HL-60 (cell line): ENCODE measurements around the gene KCNJ9.
A peak's percentile ranks its signal among the peaks of the same experiment; 100 is the strongest.

Experiments
- CTCF ChIP-seq: IDR thresholded peaks from one replicate; pipeline ENCODE4 v1.5.1; 2011; ENCODE audit warnings: low read length, control low read depth, inconsistent platforms; ENCODE audit not compliant: insufficient read depth
- POLR2AphosphoS5 ChIP-seq: IDR thresholded peaks from 2 replicates; pipeline ENCODE4 v1.6.1; 2012; ENCODE audit warnings: low read depth
- SPI1 ChIP-seq: IDR thresholded peaks from 2 replicates; pipeline ENCODE4 v1.6.1; 2012; ENCODE audit warnings: low read depth, mild to moderate bottlenecking, borderline replicate concordance
- TF ChIP-seq, protein P1 (sequence below): IDR thresholded peaks from 2 replicates; pipeline ENCODE4 v1.6.1; 2012; ENCODE audit warnings: low read depth; ENCODE audit not compliant: insufficient replicate concordance

GRCh38 chr1:160091666-160092223 lies 10.4 kb downstream of the KCNJ9 start:
- TF ChIP-seq CTCF: no peak
- no peak for TF ChIP-seq POLR2AphosphoS5
- TF ChIP-seq, protein P1, sequence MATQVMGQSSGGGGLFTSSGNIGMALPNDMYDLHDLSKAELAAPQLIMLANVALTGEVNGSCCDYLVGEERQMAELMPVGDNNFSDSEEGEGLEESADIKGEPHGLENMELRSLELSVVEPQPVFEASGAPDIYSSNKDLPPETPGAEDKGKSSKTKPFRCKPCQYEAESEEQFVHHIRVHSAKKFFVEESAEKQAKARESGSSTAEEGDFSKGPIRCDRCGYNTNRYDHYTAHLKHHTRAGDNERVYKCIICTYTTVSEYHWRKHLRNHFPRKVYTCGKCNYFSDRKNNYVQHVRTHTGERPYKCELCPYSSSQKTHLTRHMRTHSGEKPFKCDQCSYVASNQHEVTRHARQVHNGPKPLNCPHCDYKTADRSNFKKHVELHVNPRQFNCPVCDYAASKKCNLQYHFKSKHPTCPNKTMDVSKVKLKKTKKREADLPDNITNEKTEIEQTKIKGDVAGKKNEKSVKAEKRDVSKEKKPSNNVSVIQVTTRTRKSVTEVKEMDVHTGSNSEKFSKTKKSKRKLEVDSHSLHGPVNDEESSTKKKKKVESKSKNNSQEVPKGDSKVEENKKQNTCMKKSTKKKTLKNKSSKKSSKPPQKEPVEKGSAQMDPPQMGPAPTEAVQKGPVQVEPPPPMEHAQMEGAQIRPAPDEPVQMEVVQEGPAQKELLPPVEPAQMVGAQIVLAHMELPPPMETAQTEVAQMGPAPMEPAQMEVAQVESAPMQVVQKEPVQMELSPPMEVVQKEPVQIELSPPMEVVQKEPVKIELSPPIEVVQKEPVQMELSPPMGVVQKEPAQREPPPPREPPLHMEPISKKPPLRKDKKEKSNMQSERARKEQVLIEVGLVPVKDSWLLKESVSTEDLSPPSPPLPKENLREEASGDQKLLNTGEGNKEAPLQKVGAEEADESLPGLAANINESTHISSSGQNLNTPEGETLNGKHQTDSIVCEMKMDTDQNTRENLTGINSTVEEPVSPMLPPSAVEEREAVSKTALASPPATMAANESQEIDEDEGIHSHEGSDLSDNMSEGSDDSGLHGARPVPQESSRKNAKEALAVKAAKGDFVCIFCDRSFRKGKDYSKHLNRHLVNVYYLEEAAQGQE: peak; percentile 75
- TF ChIP-seq SPI1: no peak
